Activated naive CD4-positive, alpha-beta T cell treated with anti-CD3 and anti-CD28 coated beads, Interleukin-2, amount 10 ng/mL, durations not matched to agents 7 days and 5 days (primary cell): ENCODE results near the gene CNOT1.
A peak's percentile ranks its signal among the peaks of the same experiment; 100 is the strongest.

Experiments
- CTCF ChIA-PET: fragments of 350-600 bp; sonication (Branson Sonifier 250); formaldehyde crosslinking; loops from one replicate; lab custom pipeline; 2021; ENCODE audit warnings: antibody characterized with exemption; lab: Charles Lee
- DNase-seq: peaks from one replicate; pipeline ENCODE4 v3.0.0-alpha.2; 2020
- H3K27ac Mint-ChIP-seq: one replicate; pipeline ENCODE4 v1.8.0; 2021; ENCODE audit warnings: mild to moderate bottlenecking, moderate library complexity, mixed read lengths
- H3K27me3 Mint-ChIP-seq: one replicate; pipeline ENCODE4 v1.8.0; 2021; ENCODE audit warnings: mild to moderate bottlenecking, mixed read lengths
- H3K36me3 Mint-ChIP-seq: one replicate; pipeline ENCODE4 v1.8.0; 2021; ENCODE audit warnings: mixed read lengths
- H3K4me1 Mint-ChIP-seq: one replicate; pipeline ENCODE4 v1.8.0; 2021; ENCODE audit warnings: mixed read lengths
- H3K4me3 Mint-ChIP-seq: one replicate; pipeline ENCODE4 v1.8.0; 2021; ENCODE audit warnings: mild to moderate bottlenecking, moderate library complexity, mixed read lengths
- H3K9me3 Mint-ChIP-seq: one replicate; pipeline ENCODE4 v1.8.0; 2021; ENCODE audit warnings: mixed read lengths

CNOT1 gene

DNA sequence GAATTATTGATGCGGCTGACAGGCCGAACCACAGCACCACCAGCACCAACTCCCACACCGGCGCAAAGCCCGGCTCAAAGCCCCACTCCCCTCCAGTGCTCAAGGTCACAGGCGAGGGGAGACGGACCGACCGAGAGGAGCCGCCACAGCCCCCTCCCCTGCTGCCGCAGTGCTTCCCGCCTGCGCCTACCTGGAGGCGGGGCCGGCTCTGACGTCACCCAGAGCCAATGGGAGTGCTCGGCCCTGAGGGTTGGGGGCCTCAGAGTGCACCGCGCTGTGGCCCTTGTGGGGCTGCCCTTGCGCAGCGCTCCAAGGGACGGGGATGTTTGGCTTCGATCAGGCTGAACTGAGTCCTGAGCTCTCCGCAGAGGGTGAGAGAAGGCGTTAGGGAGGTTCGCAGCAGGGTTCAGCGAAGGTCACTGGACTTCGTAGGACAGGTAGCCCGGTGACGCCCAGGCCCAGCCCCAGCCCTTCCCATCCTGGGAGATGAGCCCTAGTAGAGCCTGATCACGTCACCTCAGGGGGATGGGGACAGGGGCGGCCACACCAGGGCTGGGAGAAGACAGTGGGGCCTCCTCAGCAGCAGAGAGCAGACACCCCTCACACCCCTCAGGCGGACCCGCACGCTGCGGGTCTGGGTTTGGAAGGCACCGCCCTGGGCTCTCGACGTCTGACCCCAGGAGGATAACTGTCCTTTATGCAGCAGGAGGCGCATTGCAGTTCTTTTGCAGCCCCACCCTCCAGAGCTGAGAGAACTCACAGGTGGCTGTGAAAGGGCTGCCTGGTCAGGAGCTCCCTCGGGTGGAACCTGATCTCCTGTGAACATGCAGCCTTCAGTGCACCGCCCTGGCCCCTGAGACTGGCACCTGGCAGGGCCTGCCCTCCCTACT, 128.1 kb downstream of the CNOT1 start:
- Mint-ChIP-seq H3K4me1 (peaks cover 12% of the 10 kb centered on the region), H3K36me3 (no peaks in the 10 kb centered on the region), H3K27ac (no peak overlapping the region), H3K27me3 (peaks cover 54% of the 10 kb centered on the region), H3K4me3 (peak overlapping the region; percentile 67), H3K9me3 (no peaks in the 10 kb centered on the region)
- CTCF ChIA-PET, result interaction anchor here (1.7 kb wide), 1 partner anchor 165 kb away, joined by 6 read pairs; no protein-coding TSS in a partner anchor
- peak; percentile 72 for DNase-seq

DNA sequence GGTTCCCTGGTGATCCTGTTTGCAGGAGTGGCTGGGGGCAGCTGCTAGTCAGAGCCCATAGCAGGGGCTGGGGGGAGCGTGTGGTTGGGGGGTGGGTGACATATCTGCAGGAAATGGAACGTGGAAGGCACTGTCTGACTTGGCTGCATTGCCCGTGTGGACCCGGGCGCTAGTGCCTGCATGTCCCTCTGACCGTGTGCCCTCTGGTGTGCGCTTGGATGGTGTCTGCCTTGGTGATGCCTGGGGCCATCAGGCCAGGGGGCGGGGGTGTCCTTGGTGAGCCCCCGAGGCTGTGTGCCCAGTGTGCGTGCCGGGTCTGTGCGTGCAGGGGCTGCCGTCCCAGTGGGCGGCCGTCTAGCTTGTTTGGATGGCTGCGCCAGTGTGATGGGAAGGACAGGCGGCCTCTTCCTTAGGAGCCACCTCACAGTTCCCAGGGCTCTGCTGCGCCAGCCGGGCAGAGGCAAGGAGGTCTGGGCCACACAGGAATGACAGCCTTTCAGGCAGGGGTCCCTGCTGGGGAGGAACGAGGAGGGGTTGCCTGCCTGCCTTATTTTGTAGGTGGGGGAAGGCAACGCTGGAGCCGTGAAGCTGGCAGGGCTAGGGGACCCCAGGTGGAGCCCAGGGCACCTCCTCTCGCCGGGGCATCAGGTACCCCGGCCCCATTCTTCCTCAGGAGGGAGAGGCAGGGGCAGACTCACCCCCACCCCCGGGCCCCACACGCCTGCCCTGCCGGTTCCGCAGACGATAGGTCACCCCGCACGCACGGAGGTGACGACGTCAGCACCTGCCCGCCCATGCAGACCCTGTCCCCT, 129.0 kb downstream of the CNOT1 start:
- no peak overlapping the region for H3K27ac Mint-ChIP-seq
- H3K4me3 Mint-ChIP-seq, result peak overlapping the region; percentile 67
- no peak for DNase-seq
- peaks cover 54% of the 10 kb centered on the region for H3K27me3 Mint-ChIP-seq
- H3K9me3 Mint-ChIP-seq, result no peaks in the 10 kb centered on the region
- H3K4me1 Mint-ChIP-seq, result peaks cover 13% of the 10 kb centered on the region
- CTCF ChIA-PET, result interaction anchor here (1.0 to 1.7 kb wide), 3 partner anchors 14 to 180 kb away, joined by 3 to 6 read pairs (median 6); no protein-coding TSS in a partner anchor
- no peaks in the 10 kb centered on the region for H3K36me3 Mint-ChIP-seq

DNA sequence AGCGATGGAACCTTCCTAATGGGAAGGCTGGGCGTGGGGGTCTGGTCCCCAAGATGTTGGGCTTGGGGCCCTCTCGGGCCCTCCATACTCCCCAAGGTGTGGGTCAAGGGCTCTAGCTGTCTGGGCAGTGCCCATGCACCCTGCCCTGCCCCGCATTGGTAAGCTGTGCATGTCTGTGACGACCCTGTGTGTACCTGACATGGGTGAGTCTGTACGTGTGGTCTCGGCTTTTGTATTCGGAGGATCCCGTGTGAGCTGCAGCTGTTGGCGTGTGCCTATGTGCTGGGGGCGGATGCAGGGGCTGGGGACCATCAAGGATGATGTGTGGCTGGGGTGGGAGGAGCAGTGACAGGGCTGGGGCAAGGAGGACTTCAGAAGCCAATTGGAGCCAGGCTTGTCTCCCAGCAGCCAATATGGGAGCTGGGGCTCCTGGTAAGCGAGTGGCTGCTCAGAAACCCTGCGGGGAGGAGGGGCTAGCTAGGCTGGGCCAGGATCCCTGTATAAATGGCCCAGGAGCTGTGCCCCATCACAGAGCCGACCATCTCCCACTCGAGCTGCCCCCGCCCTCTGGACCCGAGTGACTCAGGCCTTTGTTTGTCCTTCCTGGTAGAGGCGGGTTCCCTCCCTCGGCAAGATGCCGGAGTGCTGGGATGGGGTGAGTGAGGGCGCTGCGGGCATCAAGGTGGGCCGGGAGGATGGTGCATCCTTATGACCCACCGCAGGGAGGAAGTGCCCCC, 129.8 kb downstream of the CNOT1 start, which contains the start of gene NDRG4:
NDRG4 (plus strand) TSS at position 529 of the 737 bp plus-strand sequence; CDS start at position 635, 106 bp downstream.
- Mint-ChIP-seq H3K27ac (no peak within 1 kb of the TSS), H3K36me3 (no peaks in the 10 kb centered on the region)

DNA sequence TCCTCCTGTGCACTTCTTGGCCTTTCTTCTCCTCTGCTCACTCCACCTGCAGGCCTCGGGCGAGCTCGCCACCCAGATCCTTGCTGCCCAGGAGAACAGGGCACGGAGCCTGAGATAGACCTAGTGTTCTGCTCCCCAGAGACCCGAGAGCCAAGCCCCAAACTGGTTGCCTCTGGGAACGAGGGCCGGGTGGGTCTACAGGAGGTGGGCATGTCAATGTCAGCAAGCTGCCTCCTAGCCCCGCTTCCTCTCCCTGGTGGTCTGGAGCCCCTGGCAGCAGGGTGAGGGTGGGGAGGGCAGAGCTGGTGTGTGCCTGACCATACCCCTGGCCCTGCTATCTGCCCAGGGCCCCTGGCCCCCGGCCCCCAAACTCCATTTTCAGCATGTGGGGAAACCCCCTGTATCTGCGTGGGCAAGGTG, 130.5 kb downstream of the CNOT1 start:
- Mint-ChIP-seq H3K36me3 (no peaks in the 10 kb centered on the region), H3K4me3 (no peak overlapping the region), H3K27me3 (peaks cover 63% of the 10 kb centered on the region)

More for the DNA sequence above, 129.8 kb downstream of the CNOT1 start, which contains the start of gene NDRG4:
- Mint-ChIP-seq H3K4me1 (peaks cover 21% of the 10 kb centered on the region), H3K4me3 (peak within 1 kb of the TSS; percentile 67), H3K27me3 (peaks cover 61% of the 10 kb centered on the region), H3K9me3 (no peaks in the 10 kb centered on the region)
- CTCF ChIA-PET, result interaction anchor here (1.0 to 1.7 kb wide), 4 partner anchors 13 to 256 kb away, joined by 3 to 6 read pairs (median 4); no protein-coding TSS in a partner anchor
- peak; percentile 58 for DNase-seq

DNA sequence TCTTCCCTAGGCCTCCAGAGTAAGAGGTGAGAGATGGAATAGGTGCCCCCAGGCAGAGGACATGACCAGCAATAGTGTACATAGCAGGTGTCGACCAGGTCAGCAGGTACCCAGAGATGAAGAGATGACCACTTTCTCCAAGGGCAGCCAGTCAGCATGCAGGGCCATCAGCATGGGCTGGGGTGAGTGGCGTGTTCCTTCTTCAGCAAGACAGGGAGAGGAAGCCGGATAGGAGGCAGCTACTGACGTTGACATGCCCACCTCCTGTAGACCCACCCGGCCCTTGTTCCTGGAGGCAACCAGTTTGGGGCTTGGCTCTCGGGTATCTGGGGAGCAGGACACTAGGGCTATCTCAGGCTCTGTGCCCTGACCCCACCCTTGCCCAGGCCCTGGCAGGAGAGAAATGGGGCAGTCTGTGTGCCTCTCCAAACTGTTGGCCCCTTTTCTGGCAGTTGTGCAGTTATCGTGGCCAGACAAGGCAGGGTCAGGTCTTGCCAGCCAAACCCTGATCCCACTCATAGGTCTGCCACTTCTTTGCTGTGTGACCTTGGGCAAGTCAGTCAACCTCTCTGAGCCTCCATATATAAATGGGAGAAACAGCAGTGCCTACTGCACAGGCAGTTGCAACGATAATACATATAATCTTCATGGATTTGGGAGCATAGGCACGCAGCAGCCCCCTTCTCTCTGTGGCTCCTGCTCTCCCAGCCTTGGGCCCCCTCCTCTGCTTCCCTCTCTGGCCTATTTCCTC, 131.1 kb downstream of the CNOT1 start:
- no peak overlapping the region for H3K4me3 Mint-ChIP-seq
- CTCF ChIA-PET, result no interaction called here
- no peaks in the 10 kb centered on the region for H3K36me3 Mint-ChIP-seq
- no peak overlapping the region for H3K27ac Mint-ChIP-seq
- DNase-seq, result no peak
- peaks cover 68% of the 10 kb centered on the region for H3K27me3 Mint-ChIP-seq
- no peaks in the 10 kb centered on the region for H3K9me3 Mint-ChIP-seq
- peaks cover 21% of the 10 kb centered on the region for H3K4me1 Mint-ChIP-seq

More for the DNA sequence above, 130.5 kb downstream of the CNOT1 start:
- no peak for DNase-seq
- no peak overlapping the region for H3K27ac Mint-ChIP-seq
- CTCF ChIA-PET, result interaction anchor here (1.2 to 1.3 kb wide), 2 partner anchors 12 to 257 kb away, joined by 3 to 6 read pairs; no protein-coding TSS in a partner anchor
- no peaks in the 10 kb centered on the region for H3K9me3 Mint-ChIP-seq
- peaks cover 21% of the 10 kb centered on the region for H3K4me1 Mint-ChIP-seq

DNA sequence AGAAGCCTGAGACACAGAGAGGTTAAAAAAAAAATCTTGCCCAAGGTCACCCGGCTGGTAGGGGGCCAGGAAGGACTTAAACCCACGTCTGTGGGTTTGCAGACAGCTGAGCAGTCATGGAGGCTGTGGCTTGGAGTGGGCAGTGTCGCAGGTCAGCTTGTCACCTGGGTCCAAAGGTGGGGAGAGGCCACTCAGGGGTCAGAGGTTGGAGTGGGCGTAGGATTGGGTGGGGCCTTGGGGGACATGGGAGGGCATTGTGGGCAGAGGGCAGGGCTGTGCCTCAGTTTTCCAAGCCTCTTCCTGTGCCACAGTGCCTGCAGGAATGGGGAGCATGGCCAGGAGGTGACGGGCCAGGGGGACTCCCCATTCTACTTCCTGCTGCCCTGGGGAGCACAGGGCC, 131.7 kb downstream of the CNOT1 start:
- peaks cover 21% of the 10 kb centered on the region for H3K4me1 Mint-ChIP-seq
- H3K27ac Mint-ChIP-seq, result no peak overlapping the region
- no peaks in the 10 kb centered on the region for H3K9me3 Mint-ChIP-seq
- DNase-seq, result no peak
- CTCF ChIA-PET, result no interaction called here
- H3K27me3 Mint-ChIP-seq, result peaks cover 63% of the 10 kb centered on the region
- H3K4me3 Mint-ChIP-seq, result no peak overlapping the region
- H3K36me3 Mint-ChIP-seq, result no peaks in the 10 kb centered on the region

DNA sequence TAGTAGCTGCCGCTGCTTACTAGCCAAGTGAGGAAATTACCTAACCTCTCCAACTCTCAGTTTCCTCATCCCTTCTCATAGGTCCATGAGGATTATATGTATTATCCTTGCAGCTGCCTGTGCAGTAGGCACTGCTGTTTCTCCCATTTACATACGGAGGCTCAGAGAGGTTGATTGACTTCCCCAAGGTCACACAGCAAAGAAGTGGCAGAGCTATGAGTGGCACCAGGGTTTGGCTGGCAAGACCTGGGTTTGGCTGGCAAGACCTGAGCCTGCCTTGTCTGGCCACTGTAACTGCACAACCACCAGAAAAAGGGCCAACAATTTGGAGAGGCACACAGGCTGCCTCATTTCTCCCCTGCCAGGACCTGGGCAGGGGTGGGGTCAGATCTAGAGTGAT, 132.2 kb downstream of the CNOT1 start:
- H3K36me3 Mint-ChIP-seq, result no peaks in the 10 kb centered on the region
- no peak overlapping the region for H3K27ac Mint-ChIP-seq
- H3K4me1 Mint-ChIP-seq, result peaks cover 21% of the 10 kb centered on the region
- H3K4me3 Mint-ChIP-seq, result no peak overlapping the region
- DNase-seq, result no peak
- H3K27me3 Mint-ChIP-seq, result peaks cover 60% of the 10 kb centered on the region
- CTCF ChIA-PET, result no interaction called here
- H3K9me3 Mint-ChIP-seq, result no peaks in the 10 kb centered on the region

DNA sequence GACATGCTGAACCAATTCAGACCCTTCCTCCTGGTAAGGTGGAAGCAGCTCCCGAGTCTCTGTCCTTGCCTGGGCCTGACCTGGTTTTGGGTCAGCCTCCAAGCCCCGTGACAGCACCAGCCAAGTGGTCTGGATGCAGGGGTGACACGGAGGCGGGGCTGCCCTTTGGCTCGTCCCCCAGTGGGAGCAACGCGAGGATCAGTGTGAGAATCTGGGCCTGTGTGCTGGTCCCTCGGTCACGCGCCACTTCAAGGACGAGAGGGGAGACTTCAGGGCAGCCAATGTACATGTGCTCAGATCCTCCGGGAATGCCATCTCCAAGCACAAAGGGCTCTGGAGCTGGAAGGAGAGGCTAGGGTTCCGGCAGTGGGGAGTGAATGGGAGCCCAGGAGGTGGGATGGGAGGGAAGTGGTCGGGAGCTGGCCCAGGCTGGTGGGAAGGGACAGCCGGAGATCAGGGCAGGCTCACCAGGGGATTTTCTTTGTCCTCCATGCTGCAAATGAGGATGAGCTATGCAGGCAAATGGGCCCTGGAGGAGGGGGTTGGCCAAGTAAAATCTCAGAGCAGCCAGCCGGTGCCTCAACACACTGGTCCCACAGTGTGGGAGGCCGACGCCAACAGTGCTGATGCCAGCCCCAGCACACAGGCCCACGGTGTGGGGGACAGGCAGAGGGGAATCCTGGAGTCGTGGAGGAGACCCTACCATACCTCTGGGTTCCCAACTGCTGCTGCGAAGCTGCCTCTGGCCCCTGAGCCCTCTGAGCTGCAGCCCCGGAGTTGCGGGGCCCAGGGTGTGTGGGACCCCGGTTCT, 133.9 kb downstream of the CNOT1 start:
- peaks cover 10% of the 10 kb centered on the region for H3K4me1 Mint-ChIP-seq
- DNase-seq, result no peak
- H3K36me3 Mint-ChIP-seq, result no peaks in the 10 kb centered on the region
- H3K4me3 Mint-ChIP-seq, result no peak overlapping the region
- H3K9me3 Mint-ChIP-seq, result no peaks in the 10 kb centered on the region
- no peak overlapping the region for H3K27ac Mint-ChIP-seq
- peaks cover 51% of the 10 kb centered on the region for H3K27me3 Mint-ChIP-seq
- CTCF ChIA-PET, result interaction anchor here (0.6 to 3.2 kb wide), 11 partner anchors 9 to 260 kb away, joined by 3 to 14 read pairs (median 4); partner anchors contain the start of gene GINS3

DNA sequence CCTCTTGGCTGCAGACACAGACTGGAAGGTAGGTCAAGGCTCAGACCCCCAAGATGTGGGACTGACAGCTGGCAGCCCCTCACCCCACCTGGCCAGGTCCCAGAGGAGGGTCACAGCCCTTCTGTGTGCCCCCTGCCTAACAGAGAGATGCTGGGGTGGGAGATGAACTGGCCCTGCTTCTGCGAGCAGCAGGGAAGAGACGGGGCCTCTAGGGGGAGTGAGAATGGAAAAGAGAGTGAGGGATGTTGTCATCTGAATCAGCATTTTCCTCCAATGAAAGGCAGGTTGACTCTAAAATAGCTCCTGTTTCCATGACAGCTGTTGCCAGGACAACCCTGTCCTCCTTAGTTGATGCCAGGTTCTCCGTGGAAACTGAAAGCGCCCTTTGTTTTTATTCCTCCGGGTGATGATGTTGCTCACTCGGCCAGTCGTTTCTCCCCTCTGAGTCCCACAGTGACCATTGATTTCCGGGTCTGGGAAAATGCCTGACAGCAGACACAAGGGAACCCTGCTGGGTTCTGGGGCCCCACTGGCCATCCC, 134.6 kb downstream of the CNOT1 start:
- peak; percentile 85 for DNase-seq
- no peak overlapping the region for H3K4me3 Mint-ChIP-seq

DNA sequence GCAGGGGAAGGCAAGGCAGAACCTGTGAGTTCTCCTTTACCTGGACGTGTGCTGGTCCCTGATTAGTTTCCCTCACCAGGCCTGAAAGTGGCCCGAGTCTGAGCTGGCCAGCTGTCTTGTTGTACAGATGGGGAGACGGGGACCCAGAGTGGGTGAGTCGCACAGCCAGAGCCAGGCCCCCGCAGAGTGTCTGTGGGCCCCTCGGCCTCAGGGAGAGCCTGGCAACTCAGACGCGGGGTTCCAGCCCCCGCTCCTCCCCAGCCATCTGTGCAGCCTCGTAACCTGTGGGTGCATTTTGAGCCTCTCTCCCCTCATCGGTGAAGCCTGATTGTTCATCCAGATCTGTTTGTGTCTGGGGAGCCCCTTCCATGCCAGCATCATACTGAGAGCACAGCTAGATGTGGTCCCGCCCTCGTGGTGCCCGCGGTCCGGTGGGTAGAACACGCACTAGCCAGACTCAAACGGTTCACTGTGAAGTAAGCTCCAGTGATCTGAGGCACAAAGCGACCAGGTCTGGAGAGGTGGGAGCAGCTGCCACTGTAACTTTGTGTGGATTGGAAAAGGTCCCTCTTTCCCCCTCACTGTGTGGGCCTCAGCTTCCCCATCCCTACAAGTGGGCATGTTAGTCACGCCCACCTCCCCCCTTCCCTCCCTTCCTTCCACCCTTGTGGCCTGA, 135.7 kb downstream of the CNOT1 start:
- Mint-ChIP-seq H3K36me3 (no peaks in the 10 kb centered on the region), H3K9me3 (no peaks in the 10 kb centered on the region), H3K4me3 (no peak overlapping the region), H3K4me1 (peaks cover 8% of the 10 kb centered on the region), H3K27ac (no peak overlapping the region), H3K27me3 (peaks cover 40% of the 10 kb centered on the region)
- CTCF ChIA-PET, result interaction anchor here (1.2 to 3.2 kb wide), 3 partner anchors 157 to 262 kb away, joined by 3 to 14 read pairs (median 5); no protein-coding TSS in a partner anchor
- no peak for DNase-seq

More for the DNA sequence above, 134.6 kb downstream of the CNOT1 start:
- Mint-ChIP-seq H3K27me3 (peaks cover 44% of the 10 kb centered on the region), H3K4me1 (peaks cover 9% of the 10 kb centered on the region), H3K9me3 (no peaks in the 10 kb centered on the region), H3K27ac (no peak overlapping the region), H3K36me3 (no peaks in the 10 kb centered on the region)
- CTCF ChIA-PET, result interaction anchor here (0.6 to 3.2 kb wide), 11 partner anchors 9 to 261 kb away, joined by 3 to 14 read pairs (median 4); partner anchors contain the start of gene GINS3

DNA sequence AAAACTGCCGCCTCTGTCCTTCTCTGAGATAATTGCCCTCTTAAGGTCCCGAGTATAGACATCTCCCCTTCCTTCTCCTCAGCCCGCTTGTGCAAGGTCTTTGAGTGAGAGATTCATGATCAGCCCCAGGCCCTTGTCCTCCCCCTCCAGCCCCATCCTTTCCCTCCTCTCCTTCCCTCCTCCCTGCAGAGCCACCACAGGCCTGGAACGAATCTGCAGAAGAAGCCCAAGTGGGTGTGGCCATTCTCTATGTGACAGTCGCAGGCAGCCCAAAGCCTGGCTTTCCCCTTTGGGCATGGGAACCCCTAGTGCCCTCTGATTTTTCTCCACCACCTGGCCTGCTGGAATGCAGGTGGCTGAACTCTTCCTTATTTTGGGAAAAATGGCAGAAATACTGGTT, 136.9 kb downstream of the CNOT1 start:
- Mint-ChIP-seq H3K27ac (no peak overlapping the region), H3K4me1 (peaks cover 8% of the 10 kb centered on the region), H3K9me3 (no peaks in the 10 kb centered on the region), H3K27me3 (peaks cover 44% of the 10 kb centered on the region), H3K4me3 (no peak overlapping the region), H3K36me3 (no peaks in the 10 kb centered on the region)
- CTCF ChIA-PET, result interaction anchor here (0.6 to 3.2 kb wide), 5 partner anchors 47 to 468 kb away, joined by 3 to 14 read pairs (median 4); no protein-coding TSS in a partner anchor
- DNase-seq, result no peak
